GM19025 (cell line): ENCODE data around the gene NFASC.

ENCODE experiments used
- ATAC-seq: cut with Tn5 transposase; IDR thresholded peaks from one replicate; pipeline ENCODE4 v1.9.1; 2021; ENCODE audit warnings: mild to moderate bottlenecking, low read depth, moderate library complexity; ENCODE audit not compliant: unreplicated experiment

NFASC gene

GRCh38 chr1:205071028-205071409, 200.4 kb downstream of the NFASC start:
- ATAC-seq, result no peak

GRCh38 chr1:205071801-205072200, 201.1 kb downstream of the NFASC start:
- no peak for ATAC-seq

- no peak for ATAC-seq
Observed at GRCh38 chr1:205072286-205072685, 201.6 kb downstream of the NFASC start.
